H9 (cell line): ENCODE results near the gene BCAS4. TPM values are rescaled to one million over a fixed set of nuclear protein-coding genes. Genes with fewer than 3 reads are reported as not detected.

Source experiments
- DNase-seq: peaks from one replicate; pipeline ENCODE4 v3.0.0-alpha.2; 2017
- H2AFZ ChIP-seq: one replicate; pipeline ENCODE4 v1.6.1; 2013; ENCODE audit warnings: mild to moderate bottlenecking, low read length, control low read depth, moderate library complexity
- H2AK5ac ChIP-seq: 2 replicates; pipeline ENCODE4 v1.6.1; 2013; ENCODE audit warnings: low read length, control low read depth, mixed read lengths; ENCODE audit not compliant: insufficient read length
- H2BK120ac ChIP-seq: one replicate; pipeline ENCODE4 v1.6.1; 2013; ENCODE audit warnings: low read depth, mild to moderate bottlenecking, low read length, control low read depth, inconsistent platforms; ENCODE audit not compliant: poor library complexity, severe bottlenecking
- H2BK12ac ChIP-seq: 2 replicates; pipeline ENCODE4 v1.6.1; 2013; ENCODE audit warnings: low read length, control low read depth, mixed read lengths, low read depth; ENCODE audit not compliant: insufficient read length
- H2BK15ac ChIP-seq: 2 replicates; pipeline ENCODE4 v1.6.1; 2013; ENCODE audit warnings: low read depth, low read length, control low read depth
- H2BK20ac ChIP-seq: one replicate; pipeline ENCODE4 v1.6.1; 2013; ENCODE audit warnings: low read depth, mild to moderate bottlenecking, low read length, control low read depth, inconsistent platforms; ENCODE audit not compliant: poor library complexity, severe bottlenecking
- H2BK5ac ChIP-seq: 2 replicates; pipeline ENCODE4 v1.6.1; 2013; ENCODE audit warnings: low read length, control low read depth, mixed read lengths; ENCODE audit not compliant: insufficient read length
- H3K14ac ChIP-seq: 2 replicates; pipeline ENCODE4 v1.6.1; 2013; ENCODE audit warnings: low read length, control low read depth; ENCODE audit not compliant: insufficient read depth
- H3K18ac ChIP-seq: 2 replicates; pipeline ENCODE4 v1.6.1; 2013; ENCODE audit warnings: low read depth, mild to moderate bottlenecking, mixed read lengths, low read length, control low read depth; ENCODE audit not compliant: insufficient read length
- H3K23ac ChIP-seq: 2 replicates; pipeline ENCODE4 v1.6.1; 2013; ENCODE audit warnings: low read length, control low read depth, mixed read lengths, low read depth; ENCODE audit not compliant: insufficient read length
- H3K23me2 ChIP-seq: 2 replicates; pipeline ENCODE4 v1.6.1; 2013; ENCODE audit warnings: low read depth, mild to moderate bottlenecking, mixed read lengths, low read length, control low read depth; ENCODE audit not compliant: insufficient read length, poor library complexity, severe bottlenecking
- H3K27ac ChIP-seq: 2 replicates; pipeline ENCODE4 v1.5.1; 2013; ENCODE audit warnings: low read length, control low read depth, mixed read lengths, low read depth; ENCODE audit not compliant: insufficient read length
- H3K27me3 ChIP-seq: 2 replicates; pipeline ENCODE4 v1.6.1; 2013; ENCODE audit warnings: low read length, control low read depth, inconsistent platforms; ENCODE audit not compliant: insufficient read depth
- H3K4ac ChIP-seq: 2 replicates; pipeline ENCODE4 v1.6.1; 2013; ENCODE audit warnings: low read depth, mild to moderate bottlenecking, control low read depth, inconsistent platforms, low read length, moderate library complexity
- H3K4me1 ChIP-seq: 2 replicates; pipeline ENCODE4 v1.6.1; 2013; ENCODE audit warnings: low read length, control low read depth, inconsistent platforms; ENCODE audit not compliant: insufficient read depth
- H3K4me2 ChIP-seq: 2 replicates; pipeline ENCODE4 v1.6.1; 2013; ENCODE audit warnings: low read length, control low read depth, mixed read lengths; ENCODE audit not compliant: insufficient read length, insufficient read depth
- H3K56ac ChIP-seq: 2 replicates; pipeline ENCODE4 v1.6.1; 2013; ENCODE audit warnings: low read depth, mild to moderate bottlenecking, mixed read lengths, low read length, control low read depth; ENCODE audit not compliant: insufficient read length
- H3K79me1 ChIP-seq: 2 replicates; pipeline ENCODE4 v1.6.1; 2013; ENCODE audit warnings: low read depth, mild to moderate bottlenecking, moderate library complexity, low read length, control low read depth, inconsistent platforms; ENCODE audit not compliant: insufficient read depth, poor library complexity, severe bottlenecking
- H3K79me2 ChIP-seq: 2 replicates; pipeline ENCODE4 v1.6.1; 2013; ENCODE audit warnings: low read length, control low read depth, inconsistent platforms; ENCODE audit not compliant: insufficient read depth
- H3K9ac ChIP-seq: 2 replicates; pipeline ENCODE4 v1.6.1; 2013; ENCODE audit warnings: low read length, control low read depth, mixed read lengths; ENCODE audit not compliant: insufficient read length; ENCODE audit errors: extremely low read depth
- H3K9me3 ChIP-seq: one replicate; pipeline ENCODE4 v1.6.1; 2013; ENCODE audit warnings: low read depth, low read length, inconsistent platforms; ENCODE audit not compliant: control insufficient read depth
- H3T11ph ChIP-seq: one replicate; pipeline ENCODE4 v1.6.1; 2013; ENCODE audit warnings: mild to moderate bottlenecking, low read length, control low read depth, inconsistent platforms
- H4K20me1 ChIP-seq: one replicate; pipeline ENCODE4 v1.6.1; 2013; ENCODE audit not compliant: control insufficient read depth, insufficient read length, insufficient read depth
- H4K5ac ChIP-seq: 2 replicates; pipeline ENCODE4 v1.6.1; 2013; ENCODE audit warnings: low read depth, mild to moderate bottlenecking, mixed read lengths, low read length, control low read depth; ENCODE audit not compliant: insufficient read length
- H4K8ac ChIP-seq: replicated peaks from 2 replicates; pipeline ENCODE4 v1.6.1; 2013; ENCODE audit warnings: low read length, control low read depth, mixed read lengths, low read depth; ENCODE audit not compliant: insufficient read length
- H4K91ac ChIP-seq: 2 replicates; pipeline ENCODE4 v1.6.1; 2013; ENCODE audit warnings: low read depth, mild to moderate bottlenecking, moderate library complexity, mixed read lengths, low read length, control low read depth; ENCODE audit not compliant: insufficient read length
- H3K27ac Mint-ChIP-seq, 3 experiments: 2 replicates in 2 of 3; 3 replicates in 1 of 3; pipeline ENCODE4 v1.8.0; 2020 to 2021; ENCODE audit warnings: mixed read lengths in 3 of 3, mild to moderate bottlenecking in 1 of 3, moderate library complexity in 1 of 3
- H3K27me3 Mint-ChIP-seq: 2 replicates; pipeline ENCODE4 v1.8.0; 2021; ENCODE audit warnings: low read depth, mild to moderate bottlenecking, moderate library complexity, mixed read lengths
- H3K36me3 Mint-ChIP-seq, 3 experiments: 2 replicates in 2 of 3; 3 replicates in 1 of 3; pipeline ENCODE4 v1.8.0; 2020 to 2021; ENCODE audit warnings: low read depth in 3 of 3, mixed read lengths in 3 of 3; ENCODE audit not compliant: insufficient read depth in 1 of 3
- H3K4me1 Mint-ChIP-seq, 2 experiments: 2 replicates each; pipeline ENCODE4 v1.8.0; 2020; ENCODE audit warnings: mixed read lengths in 2 of 2
- H3K4me3 Mint-ChIP-seq, 2 experiments: 2 replicates in 1 of 2; 3 replicates in 1 of 2; pipeline ENCODE4 v1.8.0; 2020 to 2021; ENCODE audit warnings: mild to moderate bottlenecking in 2 of 2, mixed read lengths in 2 of 2, moderate library complexity in 1 of 2
- H3K9me3 Mint-ChIP-seq, 2 experiments: 2 replicates in 1 of 2; 3 replicates in 1 of 2; pipeline ENCODE4 v1.8.0; 2020; ENCODE audit warnings: mild to moderate bottlenecking in 2 of 2, mixed read lengths in 2 of 2, moderate library complexity in 1 of 2
- WGBS: extraction: QIAGEN DNeasy Blood & Tissue Kit; methylation state at CpG from one replicate; pipeline ENCODE4 v1.1.7; 2013; ENCODE audit warnings: missing lambda C conversion rate, low lambda C conversion rate, mixed read lengths; ENCODE audit not compliant: insufficient read length; ENCODE audit errors: extremely low coverage; 5-methylcytosine and 5-hydroxymethylcytosine counted together
- total RNA-seq: library from RNA; stranded (reverse); gene quantifications from 2 replicates; pipeline ENCODE4 v1.2.1, GENCODE V29; 2021
- TF ChIP-seq, protein P1 (sequence below): fragments of 200-600 bp; sonication (generic); conservative IDR thresholded peaks from 3 replicates; pipeline ENCODE4 v1.8.0; 2021; ENCODE audit warnings: antibody characterized with exemption, mild to moderate bottlenecking

Gene BCAS4
- total RNA-seq, 1 experiment from 2014 or later, result 16.9 TPM

DNA sequence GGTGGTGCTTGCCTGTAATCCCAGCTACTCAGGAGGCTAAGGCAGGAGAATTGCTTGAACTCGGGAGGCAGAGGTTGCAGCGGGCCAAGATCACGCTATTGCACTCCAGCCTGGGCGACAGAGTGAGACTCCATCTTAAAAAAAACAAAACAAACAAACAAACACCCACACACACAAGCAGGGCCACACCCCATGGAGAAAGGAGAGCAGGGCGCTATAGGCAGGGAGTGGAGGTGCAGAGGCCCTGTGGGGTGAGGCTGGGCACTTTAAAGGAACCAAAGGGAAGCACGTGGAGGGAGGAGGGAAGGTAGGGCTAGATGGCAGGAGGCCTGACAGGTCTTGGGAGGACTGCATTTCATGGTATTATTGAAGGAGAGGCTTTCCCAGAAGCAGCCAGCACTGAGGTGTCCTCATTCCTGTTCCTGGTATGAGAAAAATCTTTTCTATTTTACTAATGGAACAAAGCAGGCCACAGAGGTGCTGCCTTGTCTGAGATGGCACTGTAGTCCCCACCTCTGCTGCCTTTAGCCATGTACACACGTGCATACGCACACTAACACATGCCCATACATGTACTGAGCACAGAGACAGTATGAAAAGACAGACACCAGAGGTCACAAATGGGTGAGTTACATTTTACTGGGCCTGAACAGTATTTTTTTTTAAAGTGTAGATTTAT lies 44.0 kb downstream of the BCAS4 start:
- Histone ChIP-seq H3K56ac (no peak overlapping the region), H3K14ac (no peak overlapping the region), H3K27ac (no peak overlapping the region), H2BK12ac (no peak overlapping the region), H3K79me2 (no peaks in the 10 kb centered on the region), H2BK15ac (no peak overlapping the region), H3K79me1 (no peaks in the 10 kb centered on the region), H3K4ac (no peak overlapping the region), H3K27me3 (no peaks in the 10 kb centered on the region), H2BK120ac (no peak overlapping the region), H4K5ac (no peak overlapping the region), H3K9me3 (no peaks in the 10 kb centered on the region), H3K18ac (no peak overlapping the region), H2AFZ (no peak overlapping the region), H3K23me2 (no peaks in the 10 kb centered on the region), H3T11ph (no peak overlapping the region), H2BK20ac (no peak overlapping the region), H3K23ac (peak overlapping the region; percentile 65), H3K9ac (no peak overlapping the region), H2AK5ac (no peak overlapping the region), H3K4me1 (no peaks in the 10 kb centered on the region), H4K20me1 (no peaks in the 10 kb centered on the region), H4K91ac (no peak overlapping the region), H3K4me2 (no peak overlapping the region), H2BK5ac (no peak overlapping the region), H4K8ac (no peak overlapping the region)
- DNase-seq, result no peak
- H3K27me3 Mint-ChIP-seq, result no peaks in the 10 kb centered on the region
- peak overlapping the region in 1 of 3 experiments; percentile 13; a peak in 1 of 7 replicates for H3K27ac Mint-ChIP-seq
- H3K36me3 Mint-ChIP-seq, result peaks cover 0 to 4% (median 4%) of the 10 kb centered on the region in 3 experiments; a peak in 4 of 7 replicates
- no CpG with 5 or more reads among the region's 8 CpGs for WGBS
- 0 out of 4 replicates have a peak, but pooled peaks cover 0 to 2% of the 10 kb centered on the region in 2 experiments for H3K4me1 Mint-ChIP-seq
- no peak overlapping the region for H3K4me3 Mint-ChIP-seq
- no peaks in the 10 kb centered on the region for H3K9me3 Mint-ChIP-seq
- TF ChIP-seq, protein P1, sequence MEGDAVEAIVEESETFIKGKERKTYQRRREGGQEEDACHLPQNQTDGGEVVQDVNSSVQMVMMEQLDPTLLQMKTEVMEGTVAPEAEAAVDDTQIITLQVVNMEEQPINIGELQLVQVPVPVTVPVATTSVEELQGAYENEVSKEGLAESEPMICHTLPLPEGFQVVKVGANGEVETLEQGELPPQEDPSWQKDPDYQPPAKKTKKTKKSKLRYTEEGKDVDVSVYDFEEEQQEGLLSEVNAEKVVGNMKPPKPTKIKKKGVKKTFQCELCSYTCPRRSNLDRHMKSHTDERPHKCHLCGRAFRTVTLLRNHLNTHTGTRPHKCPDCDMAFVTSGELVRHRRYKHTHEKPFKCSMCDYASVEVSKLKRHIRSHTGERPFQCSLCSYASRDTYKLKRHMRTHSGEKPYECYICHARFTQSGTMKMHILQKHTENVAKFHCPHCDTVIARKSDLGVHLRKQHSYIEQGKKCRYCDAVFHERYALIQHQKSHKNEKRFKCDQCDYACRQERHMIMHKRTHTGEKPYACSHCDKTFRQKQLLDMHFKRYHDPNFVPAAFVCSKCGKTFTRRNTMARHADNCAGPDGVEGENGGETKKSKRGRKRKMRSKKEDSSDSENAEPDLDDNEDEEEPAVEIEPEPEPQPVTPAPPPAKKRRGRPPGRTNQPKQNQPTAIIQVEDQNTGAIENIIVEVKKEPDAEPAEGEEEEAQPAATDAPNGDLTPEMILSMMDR, result no peak
